Measurements from ENCODE around the gene EYA2. TPM values are rescaled to one million over a fixed set of nuclear protein-coding genes. Genes with fewer than 3 reads are reported as not detected.

The EYA2 gene
- total RNA-seq, 1 donor from 2014 or later = not detected

DNA sequence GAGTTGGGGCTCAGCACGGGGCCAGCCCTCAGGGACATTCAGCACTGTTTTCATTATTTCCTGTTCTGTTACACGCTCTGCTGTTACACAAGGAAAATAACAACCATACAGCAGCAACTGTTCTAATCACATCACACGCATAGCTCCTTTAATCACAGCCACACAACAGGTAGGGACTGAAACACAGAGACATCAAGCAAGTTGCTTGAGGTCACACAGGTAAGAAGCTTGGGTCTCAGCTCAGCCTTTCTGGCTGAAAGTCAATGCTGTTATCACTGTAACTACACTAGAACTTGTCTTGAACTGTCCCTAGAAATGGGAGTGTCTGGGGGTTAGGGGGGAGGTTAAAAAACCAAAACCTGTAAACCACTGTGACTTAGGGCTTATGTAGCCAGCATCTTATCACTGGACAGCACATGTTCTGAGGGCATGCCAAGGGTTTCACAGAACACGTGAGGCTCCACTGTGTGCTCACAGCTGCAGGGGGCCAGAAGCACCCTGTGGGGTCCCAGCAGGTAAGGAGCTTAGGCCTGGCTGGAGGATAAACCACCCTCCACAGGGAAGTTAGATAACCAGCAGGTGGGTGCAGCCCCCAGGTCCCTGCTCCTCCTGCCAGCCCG lies 146.0 kb downstream of the EYA2 start:
- DNase-seq = no peak

DNA sequence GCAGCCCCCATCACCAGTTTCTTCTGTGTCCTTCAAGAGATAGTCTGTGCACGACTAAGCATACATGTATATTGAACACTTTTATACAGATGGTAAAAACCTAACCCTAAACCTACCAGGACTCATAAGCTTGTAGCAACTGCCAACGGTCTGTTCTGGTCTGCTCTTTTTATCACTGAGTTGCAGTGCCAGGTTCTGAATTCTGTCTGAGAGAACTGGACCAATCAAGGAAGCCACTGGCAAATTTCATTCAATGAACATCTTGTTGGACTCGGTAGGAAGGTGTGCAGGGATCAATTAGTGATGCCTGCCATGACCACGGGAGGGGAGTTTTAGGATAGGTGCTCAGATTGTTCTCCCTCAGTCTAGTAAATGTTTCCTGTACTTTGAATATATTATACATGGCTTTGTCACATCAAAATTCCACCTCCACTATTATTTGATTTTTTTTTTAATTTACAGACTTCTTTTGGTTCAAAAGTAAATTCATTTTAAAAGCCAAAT lies 146.8 kb downstream of the EYA2 start:
- DNase-seq = no peak

DNA sequence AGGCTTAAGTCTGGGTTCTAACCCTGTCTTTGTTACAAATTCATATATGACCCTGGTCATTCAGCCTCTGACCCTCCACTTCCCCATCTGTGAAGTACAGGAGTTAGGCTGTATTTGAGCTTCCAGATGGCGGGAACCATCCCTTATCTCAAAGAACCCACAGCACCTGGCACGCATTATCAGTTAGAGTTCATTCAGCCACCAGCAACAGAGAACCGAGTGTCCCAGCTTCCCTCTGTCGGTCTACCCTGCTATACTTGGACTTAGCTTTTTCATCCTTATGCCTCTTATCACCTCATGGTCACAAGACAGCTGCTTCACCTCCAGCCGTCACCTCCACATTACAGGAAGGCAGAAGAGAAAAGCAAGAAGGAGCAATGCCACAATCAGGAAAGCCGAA lies 147.8 kb downstream of the EYA2 start:
- DNase-seq = no peak

DNA sequence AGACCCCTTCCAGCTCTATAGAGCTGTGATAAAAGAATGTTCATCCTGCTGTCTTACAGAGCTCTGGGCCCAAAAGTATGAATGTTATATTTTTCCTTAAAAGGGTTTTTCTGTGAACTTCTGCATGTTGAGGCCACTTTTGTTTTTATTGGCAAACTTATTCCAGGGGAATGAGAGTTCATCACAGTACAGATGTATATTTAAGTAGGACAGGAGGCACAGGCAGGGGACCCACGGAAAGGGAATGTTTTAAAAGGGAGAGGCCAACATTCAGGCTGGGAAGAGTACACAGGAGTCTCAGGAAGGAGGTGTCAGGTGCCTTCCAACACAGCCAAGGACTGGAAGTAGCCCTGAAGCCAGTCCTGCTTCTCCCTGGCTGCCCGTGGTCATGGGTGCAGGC lies 148.4 kb downstream of the EYA2 start:
- DNase-seq = no peak

DNA sequence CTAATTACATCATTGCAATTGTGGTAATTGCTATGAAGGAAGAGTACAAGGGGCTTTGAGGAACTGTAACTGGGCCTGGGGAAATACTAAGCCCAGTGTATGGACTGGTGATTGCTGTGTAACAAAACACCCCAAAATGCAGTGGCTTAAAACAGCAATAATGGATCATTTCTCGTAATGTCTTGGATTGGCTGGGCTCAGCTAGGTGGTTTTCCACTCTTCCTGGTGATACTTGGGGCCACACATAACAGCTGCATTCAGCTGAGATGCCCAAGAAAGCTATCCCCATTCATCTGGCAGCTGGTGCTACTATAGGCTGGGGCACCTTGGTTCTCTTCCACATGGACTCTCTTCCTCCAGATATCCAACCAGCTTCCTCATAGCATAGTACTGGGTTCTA lies 150.3 kb downstream of the EYA2 start:
- no peak for DNase-seq

DNA sequence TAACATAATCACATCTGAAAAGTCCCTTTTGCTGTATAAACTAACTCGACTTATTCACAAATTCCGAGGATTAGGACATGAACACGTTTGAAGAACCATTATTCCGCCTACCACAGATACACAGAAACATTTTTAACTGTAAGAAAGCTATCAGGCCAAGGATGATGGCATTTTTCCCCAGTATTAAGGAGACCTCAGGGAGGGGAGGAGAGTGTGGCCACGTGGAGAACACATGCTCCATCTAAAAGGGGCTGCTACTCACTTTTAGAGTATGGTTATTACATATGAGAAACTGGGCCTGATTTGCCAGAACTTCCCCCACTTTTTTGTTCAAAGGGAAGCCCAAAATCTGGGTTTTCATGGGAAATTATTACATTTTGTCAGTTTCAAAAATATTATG lies 153.4 kb downstream of the EYA2 start:
- no peak for DNase-seq

DNA sequence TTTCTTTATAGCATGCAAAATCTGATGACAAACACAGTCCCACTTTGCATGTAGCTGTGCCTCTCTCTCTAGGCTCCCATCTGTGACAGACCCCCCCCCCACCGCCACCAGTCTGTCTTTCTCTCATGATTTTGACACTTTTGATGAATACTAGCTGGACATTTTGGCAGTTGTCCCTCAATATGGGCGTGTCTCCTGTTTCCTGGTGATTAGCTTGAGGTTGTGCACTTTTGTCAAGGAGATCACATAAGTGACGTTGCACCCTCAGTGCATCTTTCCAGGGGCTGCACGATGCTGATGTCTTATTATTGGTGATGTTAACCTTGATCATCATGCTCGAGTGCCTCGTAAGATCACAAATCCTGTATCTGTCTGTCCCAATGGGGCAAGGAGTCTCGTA lies 155.1 kb downstream of the EYA2 start:
- DNase-seq = no peak

DNA sequence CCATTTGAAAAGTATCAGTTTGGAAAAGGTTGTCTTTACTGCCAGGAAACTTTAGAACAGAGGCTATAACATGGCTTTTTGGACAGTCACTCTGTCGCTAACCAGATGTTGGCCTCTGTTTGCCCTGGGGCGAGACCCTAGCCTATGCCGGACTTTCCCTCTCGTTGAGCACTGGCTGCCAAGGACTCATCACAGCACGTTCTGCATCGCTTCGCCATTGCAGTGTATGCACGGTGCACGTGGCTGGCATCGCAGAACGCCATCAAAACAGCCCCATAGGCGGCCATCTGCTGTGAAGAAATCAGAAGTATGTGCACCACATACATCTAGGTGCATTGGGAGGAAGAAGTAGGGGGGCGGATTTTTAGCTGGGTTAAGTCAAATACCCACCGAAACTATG lies 156.4 kb downstream of the EYA2 start:
- DNase-seq = no peak

DNA sequence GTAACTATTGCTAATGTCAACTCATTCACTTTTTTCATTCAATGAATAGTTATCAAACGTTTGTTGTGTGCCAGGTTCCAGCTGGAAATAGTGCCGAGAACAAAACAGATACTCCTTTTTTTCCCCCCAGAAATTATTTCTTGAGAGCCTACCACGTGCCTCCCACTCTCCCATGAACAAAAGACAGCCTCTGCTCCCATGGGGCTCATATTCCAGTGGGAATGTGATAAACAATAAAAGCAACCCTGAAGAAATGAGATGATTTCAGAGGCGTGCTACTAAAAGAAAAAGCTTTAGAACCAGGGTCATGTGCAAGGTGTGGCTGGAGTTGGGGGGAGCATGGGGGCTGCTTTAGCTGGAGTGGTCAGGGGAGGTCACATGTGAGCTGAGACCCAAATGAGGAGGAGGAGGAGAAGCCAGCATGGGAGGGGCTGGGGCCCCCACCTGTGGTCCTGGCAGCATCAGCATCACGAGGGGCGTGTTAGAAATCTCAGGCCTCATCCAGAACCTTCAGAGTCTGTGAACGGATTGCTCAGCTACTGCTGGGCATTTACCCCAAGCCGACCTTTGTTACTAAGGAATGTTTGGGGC lies 157.4 kb downstream of the EYA2 start:
- no peak for DNase-seq

DNA sequence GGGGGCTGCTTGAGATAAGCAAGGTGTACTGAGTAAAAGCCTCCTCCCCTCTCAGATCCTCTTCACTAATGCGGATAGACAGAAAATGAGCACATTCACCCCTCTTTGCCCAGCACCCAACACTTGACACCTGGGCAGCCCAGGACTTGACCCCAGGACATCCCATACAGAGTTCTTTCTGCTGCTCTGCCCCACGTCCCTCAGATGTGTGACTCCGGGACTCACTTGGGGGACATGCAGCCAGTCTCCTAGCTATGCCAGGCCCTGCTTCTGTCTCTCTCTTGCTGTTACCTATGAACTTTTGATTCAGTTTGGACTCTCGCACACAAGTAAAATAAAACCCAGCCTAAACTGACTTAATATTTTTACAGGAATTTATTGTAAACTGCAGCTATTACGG lies 159.9 kb downstream of the EYA2 start:
- DNase-seq = no peak

DNA sequence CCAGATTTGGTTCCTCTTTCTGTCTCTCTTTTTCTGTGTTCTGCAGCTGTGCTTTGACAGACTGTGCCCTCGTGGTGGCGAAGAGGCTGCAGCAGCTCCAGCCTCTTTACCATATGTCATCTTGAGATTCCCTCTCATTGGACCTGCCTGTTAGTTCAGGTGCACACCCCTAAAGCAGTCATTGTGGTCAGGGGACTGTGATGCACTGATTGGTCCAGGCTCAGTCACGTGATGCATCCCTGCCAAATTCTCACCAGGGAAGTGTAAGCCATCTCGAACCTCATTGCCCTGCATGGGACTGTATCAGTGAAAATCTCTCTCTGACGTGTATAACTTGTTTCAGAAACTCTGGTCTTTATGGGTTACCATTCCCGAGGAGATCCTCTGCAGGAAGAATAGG lies 160.3 kb downstream of the EYA2 start:
- no peak for DNase-seq

DNA sequence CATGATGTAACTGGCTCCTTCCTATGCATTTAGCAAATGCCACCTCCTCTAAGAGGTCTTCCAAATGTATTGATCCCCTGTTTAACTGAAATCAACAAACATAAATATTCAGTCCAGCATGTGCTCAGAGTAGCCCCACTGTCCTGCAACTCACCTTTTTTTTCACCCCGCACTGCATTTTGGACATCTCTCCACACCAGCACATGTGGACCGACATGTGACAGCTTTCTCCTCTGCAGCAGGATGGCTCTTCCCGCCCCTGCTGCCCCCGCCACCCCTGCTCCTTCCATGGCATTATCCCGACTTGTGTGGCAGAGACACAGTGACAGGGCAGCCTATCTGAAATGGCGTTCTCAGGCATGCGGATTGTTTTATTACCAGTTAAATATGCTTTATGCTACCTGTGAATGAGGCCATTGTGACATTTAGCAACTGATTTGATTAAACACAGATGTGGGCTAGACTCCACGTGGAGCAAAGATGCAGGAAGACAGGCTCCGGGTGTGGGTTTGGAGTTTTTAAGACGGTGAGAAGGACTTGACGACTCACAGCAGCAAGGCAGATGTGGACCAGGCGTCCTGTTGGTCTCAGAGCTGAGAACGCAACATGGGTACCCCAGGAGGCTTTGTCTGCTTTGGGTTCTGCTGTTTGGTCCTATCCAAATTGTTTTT lies 161.2 kb downstream of the EYA2 start:
- DNase-seq = no peak

DNA sequence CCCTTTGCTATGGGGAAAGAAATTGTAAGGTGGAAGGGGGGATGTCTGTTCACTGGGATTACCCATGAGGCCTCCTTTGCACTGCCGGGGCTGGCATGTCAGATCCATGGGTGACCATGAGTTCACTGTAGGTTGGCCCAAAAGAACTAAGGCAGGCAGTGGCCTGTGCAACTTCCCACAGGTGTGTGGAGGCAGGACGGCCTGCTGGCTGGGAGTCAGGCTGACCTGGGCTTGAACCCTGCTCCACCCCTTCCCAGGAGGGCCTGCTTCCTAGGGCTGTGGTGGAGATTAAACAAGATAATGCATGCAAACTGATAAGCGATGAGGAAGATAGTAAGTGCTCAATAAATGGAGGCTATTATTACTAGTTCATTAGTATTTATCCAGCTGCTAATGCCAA lies 163.0 kb downstream of the EYA2 start:
- no peak for DNase-seq

DNA sequence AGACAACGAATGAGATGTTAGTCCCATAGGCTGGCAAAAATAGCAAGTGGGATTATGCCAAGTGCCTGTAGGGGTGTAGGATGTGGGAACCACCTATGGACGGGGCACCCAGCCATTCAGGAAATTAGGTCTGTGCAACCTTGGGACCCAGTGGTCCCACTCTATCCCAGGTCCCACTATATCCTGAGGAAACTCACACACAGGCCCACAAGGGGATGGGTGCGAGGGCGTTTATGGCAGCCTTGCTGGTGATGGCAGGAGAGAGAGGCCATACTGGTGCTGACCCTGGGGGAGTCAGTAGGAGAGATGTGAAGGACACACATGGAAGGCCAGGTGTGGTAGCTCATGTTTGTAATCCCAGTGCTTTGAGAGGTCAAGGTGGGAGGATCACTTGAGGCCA lies 163.6 kb downstream of the EYA2 start:
- no peak for DNase-seq

DNA sequence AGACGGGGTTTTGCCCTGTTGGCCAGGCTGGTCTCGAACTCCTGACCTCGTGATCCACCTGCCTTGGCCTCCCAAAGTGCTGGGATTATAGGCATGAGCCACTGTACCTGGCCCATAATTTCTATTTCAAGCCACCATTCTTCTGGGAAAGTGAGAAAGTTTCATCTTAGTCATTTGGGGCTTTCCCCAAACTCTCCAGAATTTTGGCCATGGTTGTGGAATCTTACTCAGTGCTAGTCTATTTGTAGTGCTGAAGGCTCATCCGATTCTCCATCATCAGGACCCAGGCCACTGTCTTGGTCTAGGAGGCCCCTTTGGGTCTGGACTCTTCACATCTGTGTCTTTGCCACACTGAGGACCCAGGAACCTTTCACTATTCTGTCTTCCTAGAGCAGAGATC lies 164.9 kb downstream of the EYA2 start:
- no peak for DNase-seq

DNA sequence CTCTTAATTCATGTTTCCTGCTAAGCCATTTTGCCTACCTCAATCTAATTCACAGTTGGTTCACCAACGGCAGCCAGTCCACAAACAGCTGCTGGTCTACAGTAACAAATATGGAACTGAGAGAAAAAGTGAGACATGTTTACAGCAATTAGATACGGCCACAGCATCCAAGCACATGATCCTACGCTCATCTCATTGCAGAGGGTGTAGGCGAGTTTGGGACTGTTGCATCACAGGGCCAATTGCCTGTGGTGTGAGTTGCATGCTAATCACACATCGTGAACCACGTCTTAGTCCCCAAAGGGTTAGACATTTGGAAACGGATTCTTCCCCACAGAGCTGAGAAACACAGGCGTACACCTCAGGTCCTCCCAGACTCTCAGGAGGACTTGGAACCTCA lies 166.9 kb downstream of the EYA2 start:
- no peak for DNase-seq

DNA sequence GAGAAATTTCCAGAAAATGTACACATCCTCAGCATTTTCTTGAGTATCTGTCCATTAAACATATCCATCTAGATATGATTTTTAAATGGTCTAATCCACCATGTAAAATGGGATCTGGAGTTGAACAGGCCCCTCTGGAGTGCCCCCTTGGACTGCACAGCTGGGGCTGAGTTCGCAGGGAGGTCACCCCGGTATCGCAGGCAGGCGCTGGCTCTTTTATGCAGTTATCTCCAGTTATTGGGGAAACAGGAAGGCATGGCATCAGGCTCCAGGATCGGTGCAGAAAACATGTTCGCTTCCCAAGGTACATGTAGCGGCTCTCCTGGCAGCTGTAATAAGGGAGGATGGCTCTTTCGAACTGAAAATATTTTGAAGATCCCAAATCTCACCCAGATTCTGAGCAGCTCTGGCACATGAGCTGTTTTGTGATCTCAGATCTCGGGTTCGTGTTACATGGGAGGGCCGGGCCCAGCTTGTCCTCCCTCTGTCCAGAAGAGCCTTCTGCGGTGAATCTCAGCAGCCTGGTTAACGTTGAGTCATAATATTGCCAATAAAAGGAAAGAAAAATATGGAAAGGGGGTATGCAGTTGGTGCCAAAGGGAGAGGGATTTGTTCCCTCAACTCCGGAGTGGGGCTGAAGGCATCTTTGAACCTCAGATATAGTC lies 167.7 kb downstream of the EYA2 start:
- no peak for DNase-seq

DNA sequence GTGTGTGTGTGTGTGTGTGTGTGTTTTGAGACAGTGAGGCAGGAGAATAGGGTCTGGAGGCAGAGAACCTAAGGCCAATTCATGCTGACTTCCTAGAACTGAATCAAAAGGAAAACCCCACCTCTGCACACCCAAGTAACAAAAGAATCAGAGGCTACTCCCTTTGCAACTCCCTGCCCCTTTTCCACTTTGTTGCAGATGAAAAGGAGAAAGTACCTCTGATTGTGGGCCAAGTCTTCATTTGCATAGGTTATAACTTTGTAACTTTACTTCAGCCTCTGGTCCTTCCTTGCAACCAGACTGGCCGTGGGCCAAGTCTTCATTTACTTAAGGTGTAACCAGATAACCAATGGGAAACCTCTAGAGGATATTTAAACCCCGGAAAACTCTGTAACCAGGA lies 168.8 kb downstream of the EYA2 start:
- no peak for DNase-seq

DNA sequence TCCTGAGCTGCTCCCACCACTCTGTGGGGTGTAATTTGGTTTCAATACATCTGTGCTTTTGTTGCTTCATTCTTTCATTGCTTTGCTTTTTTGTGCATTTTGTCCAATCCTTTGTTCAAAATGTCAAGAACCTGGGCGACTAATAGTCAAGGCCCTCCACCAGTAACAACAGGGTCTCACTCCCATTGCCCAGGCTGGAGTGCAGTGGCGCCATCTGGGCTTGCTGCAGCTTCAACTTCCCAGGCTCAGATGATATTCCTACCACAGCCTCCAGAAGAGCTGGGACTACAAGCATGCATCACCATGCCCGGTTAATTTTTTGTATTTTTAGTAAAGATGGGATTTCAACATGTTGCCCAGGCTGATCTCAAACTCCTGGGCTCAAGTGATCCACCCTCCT lies 169.2 kb downstream of the EYA2 start:
- no peak for DNase-seq

DNA sequence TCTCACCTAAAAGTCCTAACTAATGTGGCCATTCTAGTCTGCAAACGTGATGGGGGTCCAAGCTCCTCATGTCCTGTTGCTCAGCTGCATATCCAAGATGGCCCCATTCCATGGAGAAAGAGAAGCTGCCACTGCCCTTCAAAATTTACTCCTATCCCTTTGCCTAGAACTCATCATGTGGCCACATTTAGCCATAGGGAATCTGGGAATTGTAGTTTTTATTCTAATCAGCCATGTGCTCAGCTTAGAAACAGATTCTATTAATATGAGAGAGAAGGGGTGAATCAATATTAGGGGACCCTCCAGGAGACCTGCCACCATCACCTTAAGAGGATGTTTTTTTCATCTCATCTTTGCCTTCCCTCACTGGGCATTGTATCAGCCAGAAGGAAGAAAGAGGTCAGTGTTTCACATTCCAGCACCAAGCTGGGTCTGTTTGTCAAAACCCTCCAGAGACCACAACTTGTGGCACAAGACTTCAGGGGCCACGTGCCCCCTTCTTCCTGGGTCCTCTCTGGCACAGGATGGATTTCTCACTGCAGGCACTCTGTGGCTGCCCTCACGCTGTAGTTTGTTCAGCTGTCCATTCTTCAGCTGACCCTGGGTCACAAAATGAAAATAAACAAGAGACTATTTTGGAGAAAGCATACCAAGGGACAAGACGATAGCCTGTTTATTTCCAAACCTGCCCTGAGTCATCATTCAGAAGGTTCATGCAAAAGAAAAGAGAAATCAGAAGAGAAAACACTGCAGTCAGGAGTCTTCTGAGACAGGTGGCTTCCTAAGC lies 172.0 kb downstream of the EYA2 start:
- DNase-seq = peak; percentile 2

DNA sequence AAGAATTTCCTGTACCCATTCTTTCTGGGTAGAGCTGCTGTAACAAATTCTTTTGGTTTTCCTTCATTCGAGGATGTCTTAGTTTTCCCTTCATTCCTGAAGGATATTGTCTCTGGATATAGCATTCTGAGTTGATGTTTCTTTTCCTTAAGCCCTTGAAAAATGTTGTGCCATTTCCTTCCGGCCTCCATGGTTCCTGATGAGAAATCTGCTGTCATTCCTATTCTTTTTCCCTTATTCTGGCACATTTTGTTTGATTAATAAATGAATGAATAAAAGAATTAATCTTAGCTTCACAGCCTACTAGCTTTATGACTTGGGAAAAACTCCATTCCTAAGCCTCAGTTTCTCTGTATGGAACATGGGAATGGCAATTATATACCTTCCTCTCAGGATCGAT lies 173.1 kb downstream of the EYA2 start:
- no peak for DNase-seq

DNA sequence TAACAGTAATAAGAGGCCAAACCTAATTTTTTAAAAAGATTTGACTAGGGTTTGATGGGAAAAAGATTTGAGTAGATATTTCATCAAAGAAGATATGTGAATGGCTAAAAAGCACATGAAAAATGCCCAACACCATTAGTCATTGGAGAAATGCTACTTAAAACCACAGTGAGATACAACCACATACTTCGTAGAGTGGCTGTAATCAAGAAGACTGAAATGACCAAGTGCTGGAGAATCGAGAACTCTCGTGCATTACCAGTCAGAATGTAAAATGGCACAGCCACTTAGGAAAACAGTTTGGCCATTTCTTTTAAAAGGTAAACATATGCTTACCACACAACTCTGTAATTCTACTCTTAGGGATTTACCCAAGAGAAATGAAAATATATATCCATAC lies 175.5 kb downstream of the EYA2 start:
- DNase-seq = no peak

DNA sequence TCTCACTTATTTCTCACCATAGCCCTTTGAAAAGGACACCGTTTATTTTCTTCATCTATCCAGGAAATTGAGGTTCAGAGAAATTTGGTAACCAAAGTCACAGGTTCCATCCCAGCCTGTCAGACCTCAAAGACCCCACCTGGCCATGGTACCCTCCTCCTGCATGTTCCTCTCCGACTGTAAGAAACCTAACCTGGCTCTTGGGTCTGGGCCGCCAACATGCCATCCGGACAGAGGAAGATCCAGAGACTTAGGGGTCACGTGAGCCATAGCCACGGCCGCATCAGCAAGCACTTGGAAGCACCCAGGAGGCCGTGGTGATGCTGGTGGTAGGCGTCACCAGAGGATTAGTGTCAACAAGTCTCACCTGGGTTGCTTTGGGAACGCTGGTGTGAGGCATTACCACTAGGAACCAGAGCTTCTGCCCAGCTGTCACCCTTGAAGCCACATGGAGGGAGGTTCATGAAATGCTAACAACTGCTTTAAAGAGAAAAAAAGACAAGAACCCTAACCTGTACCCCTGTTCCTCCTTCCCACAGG lies 177.1 kb downstream of the EYA2 start:
- no peak for DNase-seq
